GM12891 (cell line): Measurements from ENCODE around the gene SEMA5A.

Experiments used
- POLR2A ChIP-seq: IDR thresholded peaks from 2 replicates; pipeline ENCODE4 v1.6.1; 2011; ENCODE audit warnings: low read depth, low read length, control low read depth
- SPI1 ChIP-seq: IDR thresholded peaks from 2 replicates; pipeline ENCODE4 v1.6.1; 2011; ENCODE audit warnings: low read depth, low read length, control low read depth

GRCh38 chr5:9396285-9396770 lies 149.5 kb downstream of the SEMA5A start:
- TF ChIP-seq POLR2A (no peak), SPI1 (no peak)
